Suppressor macrophage (primary cell): ENCODE data around the gene TBC1D1.

Experiments used
- DNase-seq, 4 experiments: peaks; one replicate each; pipeline ENCODE4 v3.0.0-alpha.2; 2020 to 2022

The TBC1D1 gene

GRCh38 chr4:37928426-37929416 is 37.8 kb downstream of the TBC1D1 start:
- peak in 1 of 4 experiments; percentile 7 for DNase-seq

GRCh38 chr4:37934096-37934495 is 43.2 kb downstream of the TBC1D1 start:
- no peak for DNase-seq

- no peak for DNase-seq
Observed at GRCh38 chr4:37934609-37935008, 43.7 kb downstream of the TBC1D1 start.

- peak; percentile 56 to 86 (median 73) for DNase-seq
Observed at GRCh38 chr4:37935026-37935425, 44.1 kb downstream of the TBC1D1 start.

GRCh38 chr4:37936889-37937498 is 46.1 kb downstream of the TBC1D1 start:
- peak in 3 of 4 experiments; percentile 31 to 46 (median 40) for DNase-seq

GRCh38 chr4:37938208-37938607 is 47.3 kb downstream of the TBC1D1 start:
- DNase-seq: no peak

GRCh38 chr4:37946503-37947179 is 55.8 kb downstream of the TBC1D1 start:
- peak; percentile 84 to 95 (median 93) for DNase-seq

GRCh38 chr4:37948542-37948941 is 57.7 kb downstream of the TBC1D1 start:
- DNase-seq: no peak

- no peak for DNase-seq
Observed at GRCh38 chr4:37949636-37950426, 58.9 kb downstream of the TBC1D1 start.

- DNase-seq: peak; percentile 65 to 90 (median 85)
Observed at GRCh38 chr4:37951461-37952352, 60.8 kb downstream of the TBC1D1 start.

- no peak for DNase-seq
Observed at GRCh38 chr4:37953156-37953555, 62.3 kb downstream of the TBC1D1 start.

- DNase-seq: peak in 1 of 4 experiments; percentile 26
Observed at GRCh38 chr4:37953620-37954293, 62.9 kb downstream of the TBC1D1 start.

GRCh38 chr4:37956941-37957340 is 66.1 kb downstream of the TBC1D1 start:
- no peak for DNase-seq

GRCh38 chr4:37958932-37959331 is 68.0 kb downstream of the TBC1D1 start:
- DNase-seq: no peak

- no peak for DNase-seq
Observed at GRCh38 chr4:37960098-37960497, 69.2 kb downstream of the TBC1D1 start, which contains the start of gene PTTG2. TSS of gene PTTG2 (plus strand) at chr4:37960398. CDS start at chr4:37960435, 37 bp downstream.

- DNase-seq: no peak
Observed at GRCh38 chr4:37960679-37961450, 70.0 kb downstream of the TBC1D1 start.

GRCh38 chr4:37964734-37965457 is 74.0 kb downstream of the TBC1D1 start:
- no peak for DNase-seq

GRCh38 chr4:37966044-37966443 is 75.2 kb downstream of the TBC1D1 start:
- no peak for DNase-seq

GRCh38 chr4:37967736-37968135 is 76.9 kb downstream of the TBC1D1 start:
- DNase-seq: no peak
